SU-DHL-6 (cell line): ENCODE results near the gene CSF1.

ENCODE experiments used
- H2AFZ ChIP-seq: fragments of 200-600 bp; sonication (generic); 2 replicates; pipeline ENCODE4 v1.6.1; 2014; ENCODE audit warnings: low read depth, mild to moderate bottlenecking, moderate library complexity, mixed read lengths, antibody characterized with exemption, low read length; ENCODE audit not compliant: severe bottlenecking
- H3F3A ChIP-seq: fragments of 200-600 bp; shearing (Covaris generic); 2 replicates; pipeline ENCODE4 v1.6.0; 2016; ENCODE audit warnings: antibody characterized with exemption, mild to moderate bottlenecking; ENCODE audit not compliant: insufficient read depth
- H3K27ac ChIP-seq: fragments of 200-600 bp; sonication (generic); 2 replicates; pipeline ENCODE4 v1.5.1; 2016; ENCODE audit warnings: low read depth, mild to moderate bottlenecking, low read length, moderate library complexity, mixed read lengths
- H3K27me3 ChIP-seq: fragments of 200-600 bp; sonication (generic), shearing (Covaris generic); 2 replicates; pipeline ENCODE4 v1.6.0; 2014; ENCODE audit warnings: mild to moderate bottlenecking, low read length
- H3K36me3 ChIP-seq: fragments of 200-600 bp; sonication (generic); 2 replicates; pipeline ENCODE4 v1.6.1; 2014; ENCODE audit warnings: mild to moderate bottlenecking, low read length, mixed read lengths
- H3K4me2 ChIP-seq: fragments of 300-600, 200-600 bp; shearing (Covaris generic), sonication (generic); 2 replicates; pipeline ENCODE4 v1.6.0; 2014; ENCODE audit warnings: low read length, low read depth, mild to moderate bottlenecking; ENCODE audit not compliant: poor library complexity, severe bottlenecking
- H3K4me3 ChIP-seq: fragments of 200-600 bp; sonication (generic); 2 replicates; pipeline ENCODE4 v1.5.1; 2014; ENCODE audit warnings: antibody characterized with exemption, low read length, mild to moderate bottlenecking, mixed read lengths; ENCODE audit not compliant: insufficient read depth, poor library complexity, severe bottlenecking
- H3K79me2 ChIP-seq: fragments of 200-600 bp; sonication (generic); 2 replicates; pipeline ENCODE4 v1.6.1; 2014; ENCODE audit warnings: mild to moderate bottlenecking, low read length, moderate library complexity; ENCODE audit not compliant: insufficient read depth
- H3K9ac ChIP-seq: fragments of 200-600 bp; sonication (generic); 2 replicates; pipeline ENCODE4 v1.7.0; 2014; ENCODE audit warnings: mild to moderate bottlenecking, low read length
- H3K9me2 ChIP-seq: fragments of 200-600 bp; sonication (generic); replicated peaks from 2 replicates; pipeline ENCODE4 v1.6.1; 2014; ENCODE audit warnings: low read length; ENCODE audit not compliant: insufficient read depth
- H3K9me3 ChIP-seq: fragments of 200-600 bp; sonication (generic); 2 replicates; pipeline ENCODE4 v1.6.1; 2014; ENCODE audit warnings: low read length, mixed read lengths; ENCODE audit not compliant: insufficient read depth
- H4K20me1 ChIP-seq: fragments of 200-600 bp; sonication (generic); 2 replicates; pipeline ENCODE4 v1.6.1; 2014; ENCODE audit warnings: low read depth, mild to moderate bottlenecking, antibody characterized with exemption, low read length, moderate library complexity, mixed read lengths
- EZH2phosphoT487 ChIP-seq: fragments of 200-600 bp; sonication (generic), shearing (Covaris generic); conservative IDR thresholded peaks from 2 replicates; pipeline ENCODE4 v1.6.1; 2018; ENCODE audit warnings: mild to moderate bottlenecking, antibody characterized with exemption, low read length, moderate library complexity, mixed read lengths
- TF ChIP-seq, protein P1 (sequence below): fragments of 200-600 bp; sonication (generic); IDR thresholded peaks from one replicate; pipeline ENCODE4 v1.5.1; 2017; ENCODE audit warnings: antibody characterized with exemption, mild to moderate bottlenecking, low read length, moderate library complexity; ENCODE audit not compliant: insufficient read depth, poor library complexity, severe bottlenecking

CSF1 gene

DNA sequence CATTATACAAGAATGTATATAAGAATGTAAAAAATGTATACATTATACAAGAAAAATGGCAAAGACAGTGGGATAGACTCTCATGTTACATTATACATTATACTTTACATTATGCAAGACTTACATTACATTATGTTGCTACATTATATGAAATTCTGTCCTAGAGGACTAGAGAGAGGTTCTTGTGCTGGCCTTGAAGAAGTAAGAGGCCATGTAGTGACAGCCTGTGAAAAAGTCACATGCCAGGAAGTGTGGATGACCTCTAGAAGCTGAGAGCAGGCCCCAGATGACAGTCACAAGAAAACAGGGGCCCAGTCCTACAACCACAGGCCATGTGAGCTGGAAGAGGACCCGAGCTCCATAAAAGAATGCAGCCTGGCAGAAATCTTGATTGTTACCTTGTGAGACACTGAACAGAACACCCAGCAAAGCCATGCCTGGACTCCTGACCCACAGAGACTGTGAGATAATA is 43.4 kb downstream of the CSF1 start:
- Histone ChIP-seq H3K27ac (no peak overlapping the region), H3K36me3 (no peaks in the 10 kb centered on the region), H3K4me2 (no peak overlapping the region), H3K4me3 (no peak overlapping the region), H3K9ac (no peak overlapping the region), H3K79me2 (no peaks in the 10 kb centered on the region), H4K20me1 (no peaks in the 10 kb centered on the region), H2AFZ (no peak overlapping the region), H3K9me2 (no peaks in the 10 kb centered on the region), H3K27me3 (no peaks in the 10 kb centered on the region), H3F3A (no peaks in the 10 kb centered on the region), H3K9me3 (no peaks in the 10 kb centered on the region)
- no peak for TF ChIP-seq EZH2phosphoT487
- TF ChIP-seq, protein P1, sequence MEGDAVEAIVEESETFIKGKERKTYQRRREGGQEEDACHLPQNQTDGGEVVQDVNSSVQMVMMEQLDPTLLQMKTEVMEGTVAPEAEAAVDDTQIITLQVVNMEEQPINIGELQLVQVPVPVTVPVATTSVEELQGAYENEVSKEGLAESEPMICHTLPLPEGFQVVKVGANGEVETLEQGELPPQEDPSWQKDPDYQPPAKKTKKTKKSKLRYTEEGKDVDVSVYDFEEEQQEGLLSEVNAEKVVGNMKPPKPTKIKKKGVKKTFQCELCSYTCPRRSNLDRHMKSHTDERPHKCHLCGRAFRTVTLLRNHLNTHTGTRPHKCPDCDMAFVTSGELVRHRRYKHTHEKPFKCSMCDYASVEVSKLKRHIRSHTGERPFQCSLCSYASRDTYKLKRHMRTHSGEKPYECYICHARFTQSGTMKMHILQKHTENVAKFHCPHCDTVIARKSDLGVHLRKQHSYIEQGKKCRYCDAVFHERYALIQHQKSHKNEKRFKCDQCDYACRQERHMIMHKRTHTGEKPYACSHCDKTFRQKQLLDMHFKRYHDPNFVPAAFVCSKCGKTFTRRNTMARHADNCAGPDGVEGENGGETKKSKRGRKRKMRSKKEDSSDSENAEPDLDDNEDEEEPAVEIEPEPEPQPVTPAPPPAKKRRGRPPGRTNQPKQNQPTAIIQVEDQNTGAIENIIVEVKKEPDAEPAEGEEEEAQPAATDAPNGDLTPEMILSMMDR, result no peak

DNA sequence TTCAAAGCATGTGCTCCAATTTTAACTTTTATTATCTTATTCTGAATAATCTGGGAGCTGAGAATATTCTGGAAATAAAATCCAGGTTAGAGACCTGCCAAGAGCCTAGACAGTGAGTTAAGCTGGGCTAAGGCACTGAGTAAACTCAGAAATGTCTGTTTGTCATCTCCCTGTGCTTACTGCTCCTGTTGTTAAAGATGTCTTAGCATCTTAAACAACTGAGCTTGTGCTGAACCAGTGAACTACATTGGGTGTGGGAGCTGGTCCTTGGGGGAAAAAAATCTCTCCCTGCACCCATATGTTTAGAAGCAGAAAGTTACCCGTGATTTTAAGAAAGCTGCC is 49.0 kb downstream of the CSF1 start:
- no peaks in the 10 kb centered on the region for H3K36me3 ChIP-seq
- H4K20me1 ChIP-seq, result no peaks in the 10 kb centered on the region
- H3K27ac ChIP-seq, result no peak overlapping the region
- H3K27me3 ChIP-seq, result no peaks in the 10 kb centered on the region
- H3K4me3 ChIP-seq, result no peak overlapping the region
- H3F3A ChIP-seq, result no peaks in the 10 kb centered on the region
- no peak overlapping the region for H3K9ac ChIP-seq
- H3K4me2 ChIP-seq, result no peak overlapping the region
- H3K79me2 ChIP-seq, result no peaks in the 10 kb centered on the region
- H3K9me2 ChIP-seq, result no peaks in the 10 kb centered on the region
- TF ChIP-seq EZH2phosphoT487, result no peak
- TF ChIP-seq, protein P1, result no peak
- no peak overlapping the region for H2AFZ ChIP-seq
- no peaks in the 10 kb centered on the region for H3K9me3 ChIP-seq

DNA sequence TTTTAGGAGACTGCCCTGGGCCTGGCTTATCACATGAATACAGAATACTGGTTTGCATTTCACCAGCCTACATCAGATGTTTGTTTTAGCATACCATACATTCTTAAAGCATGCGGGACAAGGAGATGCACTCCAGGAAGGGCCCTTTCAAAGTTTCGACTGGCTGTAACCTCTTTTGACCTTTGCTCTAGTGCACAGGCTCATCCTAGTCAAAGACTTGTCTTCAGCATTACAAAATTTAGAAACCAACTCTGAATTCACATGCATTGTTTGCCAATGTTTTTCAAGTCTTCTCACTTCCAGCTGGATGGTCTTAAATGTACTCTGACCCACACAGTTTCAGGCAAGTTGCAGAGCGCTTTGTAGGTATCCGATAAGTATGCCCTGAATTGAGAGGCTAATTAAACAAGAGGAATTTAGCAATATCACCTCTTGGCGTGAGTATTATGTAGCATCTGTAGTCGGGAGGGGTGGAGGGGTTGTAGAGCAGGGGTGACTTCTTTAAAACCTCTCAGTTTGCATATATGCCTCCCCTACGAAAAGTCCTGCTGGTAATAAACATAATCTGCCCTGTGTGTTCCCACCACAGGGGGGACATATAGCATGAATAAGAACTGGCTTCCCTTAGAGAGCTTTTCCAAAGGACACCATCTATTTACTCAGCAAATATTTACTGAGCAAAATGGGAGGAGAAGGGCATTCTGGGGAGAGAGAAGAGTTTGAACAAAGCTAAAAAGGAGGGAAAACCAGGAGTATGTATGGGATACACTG is 49.5 kb downstream of the CSF1 start:
- Histone ChIP-seq H3K27ac (no peak overlapping the region), H3K4me3 (no peak overlapping the region)

More for the DNA sequence above, 49.5 kb downstream of the CSF1 start:
- Histone ChIP-seq H3K27me3 (no peaks in the 10 kb centered on the region), H3F3A (no peaks in the 10 kb centered on the region), H4K20me1 (no peaks in the 10 kb centered on the region), H3K79me2 (no peaks in the 10 kb centered on the region), H3K9me3 (no peaks in the 10 kb centered on the region), H2AFZ (no peak overlapping the region), H3K36me3 (no peaks in the 10 kb centered on the region), H3K9ac (no peak overlapping the region), H3K9me2 (no peaks in the 10 kb centered on the region), H3K4me2 (no peak overlapping the region)
- TF ChIP-seq EZH2phosphoT487, result no peak
- TF ChIP-seq, protein P1, result no peak
